ENCODE data around the gene NLGN3.

DNA sequence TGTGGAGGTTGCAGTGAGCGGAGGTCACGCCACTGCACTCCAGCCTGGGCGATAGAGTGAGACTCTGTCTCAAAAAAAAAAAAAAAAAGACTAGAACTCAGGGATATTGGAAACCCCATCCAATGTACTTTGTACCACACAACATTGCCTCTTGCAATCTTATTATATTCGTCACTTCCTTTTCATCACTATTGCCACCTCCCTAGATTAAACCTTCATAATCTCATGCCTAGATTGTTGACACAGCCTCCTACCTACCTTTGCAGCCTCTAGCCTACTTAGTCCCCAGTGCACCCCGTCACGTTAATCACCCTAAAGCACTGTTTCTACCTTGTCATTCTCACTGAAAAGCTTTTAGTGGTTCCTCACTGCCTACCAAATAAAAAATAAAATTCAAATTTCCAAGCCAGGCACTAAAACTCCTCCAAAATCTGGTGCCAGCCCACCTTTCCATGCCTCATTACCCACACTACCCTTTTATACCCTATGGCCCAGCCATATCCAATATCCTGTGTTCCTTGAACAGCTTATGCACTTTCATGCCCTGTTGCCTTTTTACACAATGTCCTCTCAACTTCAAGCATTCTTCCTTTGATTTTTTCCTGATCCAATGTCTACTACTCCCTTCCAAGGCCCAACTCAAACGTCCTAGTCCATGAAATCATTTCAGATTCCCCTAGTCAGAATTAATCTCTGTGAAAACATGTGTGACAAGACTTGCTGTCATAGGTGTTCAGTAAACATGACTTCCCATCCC is 54.8 kb downstream of the NLGN3 start:
- TF ChIP-seq, protein P1, sequence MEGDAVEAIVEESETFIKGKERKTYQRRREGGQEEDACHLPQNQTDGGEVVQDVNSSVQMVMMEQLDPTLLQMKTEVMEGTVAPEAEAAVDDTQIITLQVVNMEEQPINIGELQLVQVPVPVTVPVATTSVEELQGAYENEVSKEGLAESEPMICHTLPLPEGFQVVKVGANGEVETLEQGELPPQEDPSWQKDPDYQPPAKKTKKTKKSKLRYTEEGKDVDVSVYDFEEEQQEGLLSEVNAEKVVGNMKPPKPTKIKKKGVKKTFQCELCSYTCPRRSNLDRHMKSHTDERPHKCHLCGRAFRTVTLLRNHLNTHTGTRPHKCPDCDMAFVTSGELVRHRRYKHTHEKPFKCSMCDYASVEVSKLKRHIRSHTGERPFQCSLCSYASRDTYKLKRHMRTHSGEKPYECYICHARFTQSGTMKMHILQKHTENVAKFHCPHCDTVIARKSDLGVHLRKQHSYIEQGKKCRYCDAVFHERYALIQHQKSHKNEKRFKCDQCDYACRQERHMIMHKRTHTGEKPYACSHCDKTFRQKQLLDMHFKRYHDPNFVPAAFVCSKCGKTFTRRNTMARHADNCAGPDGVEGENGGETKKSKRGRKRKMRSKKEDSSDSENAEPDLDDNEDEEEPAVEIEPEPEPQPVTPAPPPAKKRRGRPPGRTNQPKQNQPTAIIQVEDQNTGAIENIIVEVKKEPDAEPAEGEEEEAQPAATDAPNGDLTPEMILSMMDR (IDR thresholded peaks at IDR 0.05), result no peak
- TF ChIP-seq EP300 (IDR thresholded peaks at IDR 0.05) (no peak), POLR2A (IDR thresholded peaks at IDR 0.05) (no peak)
